Hematopoietic multipotent progenitor cell (in vitro differentiated cells): Measurements from ENCODE around the gene GUCY2F. TPM values are rescaled to one million over a fixed set of nuclear protein-coding genes. Genes with fewer than 3 reads are reported as not detected.

ENCODE experiments used
- DNase-seq, 3 donors: peaks; one replicate each; pipeline ENCODE4 v3.0.0-alpha.2; 2011 to 2015; ENCODE audit warnings: low read depth in 2 of 3, low spot score in 2 of 3
- total RNA-seq: library from RNA; depleted of rRNA; stranded (reverse); fragments of >200 nt; gene quantifications from one replicate; pipeline ENCODE4 v1.2.3, GENCODE V29; 2012

The GUCY2F gene
- total RNA-seq: not detected

GRCh38 chrX:109481986-109482385 lies at the start of gene GUCY2F:
GUCY2F (minus strand) TSS chrX:109482086; CDS start chrX:109475936, 6,150 bp downstream.
- DNase-seq: no peak

GRCh38 chrX:109519001-109519400 lies 37.1 kb upstream of the GUCY2F start:
- DNase-seq: no peak

- DNase-seq: no peak
Observed at GRCh38 chrX:109511113-109511512, 29.2 kb upstream of the GUCY2F start.

- no peak for DNase-seq
Observed at GRCh38 chrX:109508915-109509314, 27.0 kb upstream of the GUCY2F start.

GRCh38 chrX:109501176-109501575 lies 19.3 kb upstream of the GUCY2F start:
- DNase-seq: no peak

- no peak for DNase-seq
Observed at GRCh38 chrX:109498434-109498833, 16.5 kb upstream of the GUCY2F start.

- DNase-seq: no peak
Observed at GRCh38 chrX:109489174-109489573, 7.3 kb upstream of the GUCY2F start.

- DNase-seq: no peak
Observed at GRCh38 chrX:109487640-109488039, 5.8 kb upstream of the GUCY2F start.

- DNase-seq: peak; percentile 26 to 77 (median 60)
Observed at GRCh38 chrX:109485470-109486340, 3.8 kb upstream of the GUCY2F start.

- no peak for DNase-seq
Observed at GRCh38 chrX:109484886-109485285, 3.0 kb upstream of the GUCY2F start.

GRCh38 chrX:109475174-109475891 lies 6.6 kb downstream of the GUCY2F start:
- DNase-seq: peak in 1 of 3 donors; percentile 20

- DNase-seq: peak in 1 of 3 donors; percentile 32
Observed at GRCh38 chrX:109472939-109473735, 8.7 kb downstream of the GUCY2F start.

GRCh38 chrX:109464231-109464630 lies 17.7 kb downstream of the GUCY2F start:
- no peak for DNase-seq

- DNase-seq: no peak
Observed at GRCh38 chrX:109463784-109464183, 18.1 kb downstream of the GUCY2F start.

- DNase-seq: no peak
Observed at GRCh38 chrX:109448282-109448938, 33.5 kb downstream of the GUCY2F start.

GRCh38 chrX:109441266-109441665 lies 40.6 kb downstream of the GUCY2F start:
- DNase-seq: no peak

- DNase-seq: no peak
Observed at GRCh38 chrX:109440475-109440874, 41.4 kb downstream of the GUCY2F start.

- DNase-seq: no peak
Observed at GRCh38 chrX:109409181-109409580, 72.7 kb downstream of the GUCY2F start.

GRCh38 chrX:109403922-109404321 lies 78.0 kb downstream of the GUCY2F start:
- no peak for DNase-seq

GRCh38 chrX:109399831-109400230 lies 82.1 kb downstream of the GUCY2F start:
- no peak for DNase-seq
